GM18507 (cell line): ENCODE data around the gene RREB1.

Experiments
- DNase-seq: peaks from one replicate; pipeline ENCODE4 v3.0.0; 2011; ENCODE audit warnings: low read depth; ENCODE audit not compliant: insufficient read length; ENCODE audit errors: extremely low spot score
- FAIRE-seq: peaks from 2 replicates; lab custom pipeline; 2011; peaks lifted over from hg19 to GRCh38; lab: Jason Lieb, UNC

The RREB1 gene

GRCh38 chr6:7236306-7237209 is 128.8 kb downstream of the RREB1 start:
- DNase-seq (no peak), FAIRE-seq (no peak)

- DNase-seq (no peak), FAIRE-seq (no peak)
Measured at GRCh38 chr6:7237653-7238188, 130.0 kb downstream of the RREB1 start.

GRCh38 chr6:7238526-7238899 is 130.8 kb downstream of the RREB1 start:
- DNase-seq, result no peak
- FAIRE-seq, result no peak

GRCh38 chr6:7238900-7239589 is 131.3 kb downstream of the RREB1 start:
- FAIRE-seq (peak; percentile 15), DNase-seq (peak; percentile 38)

GRCh38 chr6:7239590-7239948 is 131.8 kb downstream of the RREB1 start:
- FAIRE-seq (no peak), DNase-seq (no peak)

- no peak for FAIRE-seq
- DNase-seq, result no peak
Measured at GRCh38 chr6:7240351-7240750, 132.6 kb downstream of the RREB1 start.

GRCh38 chr6:7241160-7241559 is 133.4 kb downstream of the RREB1 start:
- no peak for DNase-seq
- FAIRE-seq, result no peak

- DNase-seq, result no peak
- no peak for FAIRE-seq
Measured at GRCh38 chr6:7241709-7242645, 134.2 kb downstream of the RREB1 start.

- FAIRE-seq (no peak), DNase-seq (no peak)
Measured at GRCh38 chr6:7242835-7243178, 135.0 kb downstream of the RREB1 start.

- FAIRE-seq, result peak; percentile 79
- peak; percentile 60 for DNase-seq
Measured at GRCh38 chr6:7243179-7243981, 135.6 kb downstream of the RREB1 start.

GRCh38 chr6:7245668-7246393 is 138.1 kb downstream of the RREB1 start:
- DNase-seq (no peak), FAIRE-seq (no peak)

- DNase-seq, result no peak
- no peak for FAIRE-seq
Measured at GRCh38 chr6:7246401-7247178, 138.8 kb downstream of the RREB1 start.

GRCh38 chr6:7247179-7247456 is 139.4 kb downstream of the RREB1 start:
- FAIRE-seq, result no peak
- DNase-seq, result no peak

- FAIRE-seq (no peak), DNase-seq (no peak)
Measured at GRCh38 chr6:7247828-7248227, 140.1 kb downstream of the RREB1 start.

GRCh38 chr6:7249391-7249790 is 141.6 kb downstream of the RREB1 start:
- DNase-seq, result no peak
- FAIRE-seq, result no peak

GRCh38 chr6:7249946-7250643 is 142.3 kb downstream of the RREB1 start:
- FAIRE-seq (no peak), DNase-seq (no peak)

- DNase-seq (no peak), FAIRE-seq (no peak)
Measured at GRCh38 chr6:7250812-7251211, 143.1 kb downstream of the RREB1 start.
